Nucleus accumbens (tissue), 56 donors: ENCODE data around the gene BLVRB.

ENCODE experiments used
- DNase-seq, 56 donors: peaks; one replicate each; lab custom pipeline; 2025; lab: John Stamatoyannopoulos, UW

BLVRB gene

GRCh38 chr19:40425450-40426287 is 39.9 kb downstream of the BLVRB start, which contains the start of gene SERTAD1:
Gene SERTAD1 (minus strand): TSS chr19:40425992. CDS start chr19:40423546, 2,446 bp downstream.
- DNase-seq: peak; percentile 96 to 100 (median 100)

GRCh38 chr19:40424637-40425449 is 40.7 kb downstream of the BLVRB start:
- peak in 11 of 56 donors; percentile 17 to 69 (median 49) for DNase-seq

- no peak for DNase-seq
These were observed 41.6 kb downstream of the BLVRB start for GRCh38 chr19:40423938-40424337.

- DNase-seq: no peak
These were observed 42.6 kb downstream of the BLVRB start for GRCh38 chr19:40422748-40423566.

- DNase-seq: no peak
These were observed 43.4 kb downstream of the BLVRB start for GRCh38 chr19:40421993-40422747.

GRCh38 chr19:40420766-40421765 is 44.5 kb downstream of the BLVRB start:
- peak in 55 of 56 donors; percentile 31 to 96 (median 85) for DNase-seq

- DNase-seq: no peak
These were observed 45.1 kb downstream of the BLVRB start for GRCh38 chr19:40420451-40420765.

GRCh38 chr19:40419780-40420179 is 45.8 kb downstream of the BLVRB start:
- DNase-seq: no peak

GRCh38 chr19:40419066-40419612 is 46.4 kb downstream of the BLVRB start:
- no peak for DNase-seq

- DNase-seq: no peak
These were observed 47.5 kb downstream of the BLVRB start for GRCh38 chr19:40418040-40418439.

- no peak for DNase-seq
These were observed 47.9 kb downstream of the BLVRB start for GRCh38 chr19:40417643-40417981.

- no peak for DNase-seq
These were observed 48.5 kb downstream of the BLVRB start for GRCh38 chr19:40416918-40417642.

GRCh38 chr19:40415768-40416167 is 49.8 kb downstream of the BLVRB start:
- no peak for DNase-seq

GRCh38 chr19:40414542-40415535 is 50.7 kb downstream of the BLVRB start:
- no peak for DNase-seq

GRCh38 chr19:40413291-40413845 is 52.2 kb downstream of the BLVRB start, which contains the start of gene PRX:
Gene PRX (minus strand): TSS chr19:40413378. CDS start chr19:40407932, 5,446 bp downstream.
- DNase-seq: no peak

- no peak for DNase-seq
These were observed 52.7 kb downstream of the BLVRB start for GRCh38 chr19:40412866-40413265.
